HG03159 (cell line): ENCODE measurements around the gene CBX7.

Source experiments
- ATAC-seq: cut with Tn5 transposase; IDR thresholded peaks from one replicate; pipeline ENCODE4 v1.9.1; 2021; ENCODE audit warnings: mild to moderate bottlenecking, moderate library complexity; ENCODE audit not compliant: unreplicated experiment

CBX7 gene

DNA sequence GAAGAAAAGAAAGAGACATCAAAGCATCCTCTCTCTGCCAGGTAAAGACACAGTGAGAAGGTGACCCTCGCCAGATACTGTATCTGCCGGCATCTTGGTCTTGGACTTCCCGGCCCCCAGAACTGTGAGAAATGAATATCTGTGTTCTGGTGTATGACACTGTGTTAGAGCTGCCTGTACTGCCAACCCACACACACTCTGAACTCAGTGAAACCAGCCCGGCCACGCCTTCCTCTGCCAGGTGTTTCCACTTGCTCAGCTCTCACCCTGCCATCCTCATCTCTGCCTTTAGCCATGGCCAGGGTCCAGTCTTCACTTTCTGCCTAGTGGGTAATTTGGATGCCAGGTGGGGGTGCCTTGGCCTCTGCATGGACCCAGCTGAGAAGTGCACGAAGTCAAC is 24.0 kb downstream of the CBX7 start:
- no peak for ATAC-seq

DNA sequence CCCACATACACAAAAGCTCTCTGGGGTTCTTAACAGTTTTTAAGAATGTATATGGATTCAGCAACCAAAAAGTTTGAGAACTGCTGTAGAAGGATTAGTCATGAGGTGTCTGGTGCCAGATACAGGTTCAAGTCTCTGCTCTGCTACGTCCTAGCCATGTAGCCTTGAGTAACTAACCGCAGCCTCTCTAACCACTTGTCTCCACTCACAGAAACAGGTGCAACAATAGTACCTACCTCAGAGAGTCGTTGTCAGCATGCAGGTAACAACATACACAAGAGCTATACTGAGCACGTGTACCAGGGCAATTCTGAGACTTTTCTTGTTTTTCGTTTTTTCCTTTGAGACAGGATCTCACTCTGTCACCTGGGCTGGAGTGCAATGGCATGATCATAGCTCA is 26.9 kb downstream of the CBX7 start:
- ATAC-seq = no peak

- ATAC-seq = no peak
Measured at GRCh38 chr22:39123751-39124581, 28.5 kb downstream of the CBX7 start.

DNA sequence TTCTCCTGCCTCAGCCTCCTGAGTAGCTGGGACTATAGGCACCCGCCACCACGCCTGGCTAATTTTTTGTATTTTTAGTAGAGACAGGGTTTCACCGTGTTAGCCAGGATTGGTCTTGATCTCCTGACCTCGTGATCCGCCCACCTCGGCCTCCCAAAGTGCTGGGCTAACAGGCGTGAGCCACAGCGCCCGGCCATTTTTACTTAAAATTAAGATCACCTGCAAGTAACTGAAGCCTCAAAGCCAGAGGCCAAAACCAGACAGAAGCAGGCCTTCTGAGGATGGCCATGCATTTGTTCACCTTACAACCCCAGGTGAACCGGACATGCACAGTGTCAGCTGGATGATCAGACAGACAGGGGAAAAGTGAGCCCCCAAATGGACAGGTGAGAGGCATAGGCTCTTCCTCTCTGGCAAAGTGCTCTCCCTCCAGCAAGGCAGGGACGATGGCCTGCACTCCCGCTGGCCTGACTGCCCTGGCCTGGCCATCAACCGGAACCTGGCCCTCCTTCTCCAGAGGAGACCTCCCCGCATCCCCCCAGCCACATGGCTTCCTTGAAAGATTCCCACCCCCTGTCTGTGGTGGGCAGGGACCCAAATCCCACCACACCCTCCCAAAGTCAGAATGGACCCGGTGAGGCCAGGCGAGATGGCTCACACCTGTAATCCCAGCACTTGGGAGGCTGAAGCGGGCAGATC is 29.6 kb downstream of the CBX7 start:
- ATAC-seq = no peak

- ATAC-seq = no peak
Measured at GRCh38 chr22:39120983-39121382, 31.5 kb downstream of the CBX7 start.

- ATAC-seq = peak; percentile 53
Measured at GRCh38 chr22:39117585-39118191, 34.8 kb downstream of the CBX7 start.

DNA sequence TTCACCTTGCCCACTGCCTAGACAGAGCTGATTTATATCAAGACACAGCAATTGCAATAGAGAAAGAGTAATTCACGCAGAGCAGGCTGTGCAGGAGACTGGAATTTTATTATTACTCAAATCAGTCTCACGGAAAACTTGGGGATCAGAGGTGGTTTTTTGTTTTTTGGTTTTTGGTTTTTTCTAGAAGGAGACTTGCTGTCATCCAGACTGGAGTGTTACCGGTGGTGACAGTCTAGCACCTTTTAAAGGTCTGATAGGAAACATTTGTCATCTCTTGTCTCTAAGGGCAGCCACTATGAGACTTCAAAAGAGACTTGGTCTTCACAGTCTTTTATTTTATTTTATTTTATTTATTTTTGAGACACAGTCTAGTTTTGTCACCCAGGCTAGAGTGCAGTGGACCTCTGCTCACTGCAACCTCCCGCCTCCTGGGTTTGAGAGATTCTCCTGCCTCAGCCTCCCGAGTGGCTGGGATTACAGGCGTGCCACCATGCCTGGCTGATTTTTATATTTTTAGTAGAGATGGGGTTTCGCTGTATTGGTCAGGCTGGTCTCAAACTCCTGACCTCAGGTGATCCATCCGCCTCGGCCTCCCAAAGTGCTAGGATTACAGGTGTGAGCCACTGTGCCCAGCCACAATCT is 36.4 kb downstream of the CBX7 start:
- no peak for ATAC-seq

DNA sequence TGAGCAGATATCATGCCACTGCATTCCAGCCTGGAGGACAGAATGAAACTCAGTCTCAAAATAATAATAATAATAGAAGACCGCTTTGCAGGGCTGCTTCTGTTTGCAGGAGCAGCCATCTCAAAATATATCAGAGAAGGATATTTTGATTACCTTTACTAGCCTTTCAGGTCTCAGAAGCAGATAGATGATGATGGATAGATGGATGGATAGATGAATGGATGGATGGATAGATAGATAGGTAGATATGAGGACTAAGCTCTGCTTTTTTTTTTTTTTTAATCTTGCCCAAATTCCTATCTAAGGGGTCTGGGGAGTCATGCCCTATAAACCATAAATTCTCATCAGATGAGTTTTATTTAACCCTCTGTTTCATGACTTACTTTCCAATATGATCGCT is 36.9 kb downstream of the CBX7 start:
- ATAC-seq = no peak

GRCh38 chr22:39114112-39114511 is 38.4 kb downstream of the CBX7 start:
- ATAC-seq = no peak

- no peak for ATAC-seq
Measured at GRCh38 chr22:39110631-39111561, 41.6 kb downstream of the CBX7 start.

GRCh38 chr22:39109361-39109760 is 43.1 kb downstream of the CBX7 start:
- no peak for ATAC-seq

- ATAC-seq = no peak
Measured at GRCh38 chr22:39108487-39108886, 44.0 kb downstream of the CBX7 start.

DNA sequence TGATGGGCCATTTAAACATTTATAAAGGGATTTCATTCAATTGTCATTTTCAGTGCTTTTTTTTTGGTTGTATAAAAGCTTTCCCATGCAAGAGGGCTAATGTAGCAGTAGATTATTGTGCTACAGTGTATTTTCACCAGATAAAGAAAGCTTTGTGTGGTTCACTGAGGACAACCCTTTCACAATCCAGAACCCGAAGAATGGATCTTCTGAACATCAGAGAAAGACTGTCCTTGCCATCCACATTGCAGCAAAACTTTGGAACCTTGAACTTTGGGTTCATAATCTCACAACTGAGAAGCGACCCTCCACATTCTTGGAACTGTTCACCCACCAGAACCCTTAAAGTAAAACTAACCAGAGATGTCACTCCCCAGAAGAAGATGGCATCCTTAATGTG is 46.2 kb downstream of the CBX7 start:
- no peak for ATAC-seq

- no peak for ATAC-seq
Measured at GRCh38 chr22:39103431-39103830, 49.0 kb downstream of the CBX7 start.

GRCh38 chr22:39101226-39101625 is 51.3 kb downstream of the CBX7 start:
- ATAC-seq = no peak

- no peak for ATAC-seq
Measured at GRCh38 chr22:39098576-39098975, 53.9 kb downstream of the CBX7 start.

- ATAC-seq = no peak
Measured at GRCh38 chr22:39098026-39098425, 54.5 kb downstream of the CBX7 start.

GRCh38 chr22:39097098-39098020 is 55.1 kb downstream of the CBX7 start, which contains the start of gene APOBEC3H:
TSS of gene APOBEC3H (plus strand) at chr22:39097244. CDS start at chr22:39100279, 3,035 bp downstream.
- ATAC-seq = no peak

GRCh38 chr22:39095971-39096370 is 56.5 kb downstream of the CBX7 start:
- no peak for ATAC-seq
